Liver (tissue), 9 donors: Measurements from ENCODE around the gene EGLN1. TPM values are rescaled to one million over a fixed set of nuclear protein-coding genes. Genes with fewer than 3 reads are reported as not detected.

Experiments
- DNase-seq: peaks from one replicate; pipeline ENCODE4 v3.0.0-alpha.2; 2017; ENCODE audit warnings: low spot score
- H3K27ac ChIP-seq, 2 donors: one replicate each; pipeline ENCODE4 v1.7.0; 2013; ENCODE audit warnings: inconsistent platforms in 2 of 2, low read length in 2 of 2, control low read depth in 1 of 2, low read depth in 1 of 2, mild to moderate bottlenecking in 1 of 2
- H3K27me3 ChIP-seq, 4 donors: one replicate each; pipeline versions ENCODE4 v1.6.1 to v1.7.0; 2013; ENCODE audit warnings: low read length in 3 of 4, inconsistent platforms in 1 of 4, mild to moderate bottlenecking in 1 of 4, moderate library complexity in 1 of 4; ENCODE audit not compliant: control insufficient read depth in 4 of 4, insufficient read depth in 4 of 4
- H3K36me3 ChIP-seq, 4 donors: one replicate each; pipeline versions ENCODE4 v1.6.1 to v1.7.0; 2013; ENCODE audit warnings: low read length in 3 of 4, mild to moderate bottlenecking in 3 of 4, low read depth in 1 of 4, moderate library complexity in 1 of 4; ENCODE audit not compliant: control insufficient read depth in 4 of 4, insufficient read depth in 3 of 4
- H3K4me1 ChIP-seq, 4 donors: one replicate each; pipeline versions ENCODE4 v1.6.1 to v1.7.0; 2013; ENCODE audit warnings: low read length in 3 of 4, mild to moderate bottlenecking in 3 of 4, moderate library complexity in 1 of 4; ENCODE audit not compliant: control insufficient read depth in 4 of 4, insufficient read depth in 4 of 4
- H3K4me3 ChIP-seq, 3 donors: one replicate each; pipeline versions ENCODE4 v1.6.1 to v1.7.0; 2013; ENCODE audit warnings: low read length in 3 of 3, control low read depth in 1 of 3, low read depth in 1 of 3, mild to moderate bottlenecking in 1 of 3
- H3K9ac ChIP-seq, 2 donors: one replicate each; pipeline ENCODE4 v1.7.0; 2013; ENCODE audit warnings: low read length in 2 of 2, mild to moderate bottlenecking in 2 of 2, moderate library complexity in 2 of 2, control low read depth in 1 of 2, low read depth in 1 of 2
- H3K9me3 ChIP-seq, 4 donors: one replicate each; pipeline versions ENCODE4 v1.6.1 to v1.7.0; 2013; ENCODE audit warnings: low read length in 3 of 4; ENCODE audit not compliant: control insufficient read depth in 4 of 4
- CTCF ChIP-seq: fragments of 150-350 bp; IDR thresholded peaks from 2 replicates; pipeline ENCODE4 v1.5.1; 2017; ENCODE audit warnings: improper control_type of control experiment, low read depth, low read length; ENCODE audit not compliant: missing input control
- FOXA1 ChIP-seq: IDR thresholded peaks from 2 replicates; pipeline ENCODE4 v1.6.1; 2016; ENCODE audit warnings: antibody characterized with exemption
- FOXA2 ChIP-seq: IDR thresholded peaks from 2 replicates; pipeline ENCODE4 v1.6.1; 2016; ENCODE audit warnings: antibody characterized with exemption
- GABPA ChIP-seq, 2 donors: IDR thresholded peaks in 1 of 2; conservative IDR thresholded peaks in 1 of 2; 2 replicates each; pipeline ENCODE4 v1.6.1; 2016; ENCODE audit warnings: antibody characterized with exemption in 2 of 2, mild to moderate bottlenecking in 1 of 2, moderate library complexity in 1 of 2
- JUND ChIP-seq, 2 donors: IDR thresholded peaks; 2 replicates each; pipeline ENCODE4 v1.6.1; 2016; ENCODE audit warnings: antibody characterized with exemption in 2 of 2
- NR2F2 ChIP-seq: IDR thresholded peaks from 2 replicates; pipeline ENCODE4 v1.6.1; 2016; ENCODE audit warnings: antibody characterized with exemption
- RAD21 ChIP-seq, 2 donors: IDR thresholded peaks; 2 replicates each; pipeline ENCODE4 v1.6.1; 2016; ENCODE audit warnings: antibody characterized with exemption in 2 of 2, mild to moderate bottlenecking in 2 of 2
- REST ChIP-seq: IDR thresholded peaks from 2 replicates; pipeline ENCODE4 v1.6.1; 2016; ENCODE audit warnings: antibody characterized with exemption, mild to moderate bottlenecking
- TAF1 ChIP-seq: conservative IDR thresholded peaks from 2 replicates; pipeline ENCODE4 v1.6.1; 2016; ENCODE audit warnings: antibody characterized with exemption, mild to moderate bottlenecking
- YY1 ChIP-seq: IDR thresholded peaks from 2 replicates; pipeline ENCODE4 v1.6.1; 2016; ENCODE audit warnings: antibody characterized with exemption, mild to moderate bottlenecking
- ZBTB33 ChIP-seq: IDR thresholded peaks from 2 replicates; pipeline ENCODE4 v1.6.1; 2016; ENCODE audit warnings: antibody characterized with exemption
- WGBS: extraction: QIAGEN DNeasy Blood & Tissue Kit; methylation state at CpG from one replicate; pipeline ENCODE4 v1.1.7; 2013; 5-methylcytosine and 5-hydroxymethylcytosine counted together
- polyA plus RNA-seq, 2 donors: library from polyadenylated mRNA; stranded (reverse) in 1 of 2; unstranded in 1 of 2; fragments of 200-250 nt in 1 of 2; fragments of >200 nt in 1 of 2; fragmentation: Nextera tagmentation in 1 of 2; extraction: Ambion mirVana in 1 of 2; gene quantifications; one replicate each; pipeline versions ENCODE4 v1.2.1 to v1.2.3, GENCODE V29; 2013 to 2015
- total RNA-seq, 2 donors: library from RNA; depleted of rRNA; stranded (reverse); fragments of >200 nt; gene quantifications; one replicate each; pipeline ENCODE4 v1.2.3, GENCODE V29; 2014
- donor health status: healthy.
- donor health status: healthy.
- donor health status: healthy.
- donor health status: healthy.
- donor health status: healthy.

Gene EGLN1
- total and polyA plus RNA-seq, 4 donors, result 7.2 to 44.8 (median 22.2) TPM

GRCh38 chr1:231364192-231364591 is 57.9 kb downstream of the EGLN1 start:
- no peak for TF ChIP-seq ZBTB33
- no peak for TF ChIP-seq GABPA (IDR thresholded peaks at IDR 0.05 in 1 of 2, conservative IDR thresholded peaks at IDR 0.05 in 1 of 2)
- no peak for TF ChIP-seq NR2F2
- no peak for TF ChIP-seq FOXA2
- no peak for TF ChIP-seq REST
- TF ChIP-seq CTCF, result no peak
- no peaks in the 10 kb centered on the region for H3K27me3 ChIP-seq

GRCh38 chr1:231363624-231364023 is 58.5 kb downstream of the EGLN1 start:
- no peak for TF ChIP-seq FOXA1
- Histone ChIP-seq H3K9me3 (no peaks in the 10 kb centered on the region), H3K36me3 (peaks cover 0 to 13% (median 5%) of the 10 kb centered on the region in 4 donors), H3K27ac (no peak overlapping the region), H3K4me3 (no peak overlapping the region), H3K4me1 (no peaks in the 10 kb centered on the region), H3K9ac (peak overlapping the region in 1 of 2 donors; percentile 19), H3K27me3 (no peaks in the 10 kb centered on the region)
- WGBS, result 40% methylated on average over 1 of the region's 1 CpG
- DNase-seq, result no peak

More at GRCh38 chr1:231364192-231364591, 57.9 kb downstream of the EGLN1 start:
- no peak for DNase-seq
- Histone ChIP-seq H3K4me1 (no peaks in the 10 kb centered on the region), H3K36me3 (peaks cover 0 to 13% (median 8%) of the 10 kb centered on the region in 4 donors), H3K9ac (peak overlapping the region in 1 of 2 donors; percentile 20), H3K27ac (no peak overlapping the region), H3K9me3 (no peaks in the 10 kb centered on the region), H3K4me3 (no peak overlapping the region)
- WGBS, result 92% methylated on average over 5 of the region's 5 CpGs

GRCh38 chr1:231362325-231362724 is 59.8 kb downstream of the EGLN1 start:
- Histone ChIP-seq H3K27me3 (no peaks in the 10 kb centered on the region), H3K4me3 (no peak overlapping the region), H3K36me3 (peaks cover 0 to 10% (median 4%) of the 10 kb centered on the region in 4 donors), H3K9me3 (no peaks in the 10 kb centered on the region), H3K27ac (no peak overlapping the region), H3K4me1 (peaks cover 0 to 6% (median 2%) of the 10 kb centered on the region in 4 donors), H3K9ac (no peak overlapping the region)
- no peak for TF ChIP-seq TAF1
- no peak for TF ChIP-seq CTCF
- no peak for TF ChIP-seq JUND (IDR thresholded peaks at IDR 0.05)
- no peak for TF ChIP-seq RAD21 (IDR thresholded peaks at IDR 0.05)
- no peak for TF ChIP-seq ZBTB33
- no peak for TF ChIP-seq YY1
- TF ChIP-seq FOXA1, result no peak
- no peak for TF ChIP-seq GABPA (IDR thresholded peaks at IDR 0.05 in 1 of 2, conservative IDR thresholded peaks at IDR 0.05 in 1 of 2)
- no peak for DNase-seq
- WGBS, result 93% methylated on average over 1 of the region's 1 CpG
